Neural cell (in vitro differentiated cells): ENCODE data around the gene IKZF2. TPM values are rescaled to one million over a fixed set of nuclear protein-coding genes. Genes with fewer than 3 reads are reported as not detected.

Experiments
- H2AFZ ChIP-seq: fragments of 200-600, 300-800 bp; sonication (generic), shearing (Covaris generic); 2 replicates; pipeline ENCODE4 v1.6.0; 2014; ENCODE audit warnings: low read depth, mild to moderate bottlenecking, antibody characterized with exemption, low read length, moderate library complexity
- H3F3A ChIP-seq: fragments of 200-600 bp; shearing (Covaris generic); 2 replicates; pipeline ENCODE4 v1.6.1; 2016; ENCODE audit warnings: mild to moderate bottlenecking, moderate library complexity, mixed read lengths, antibody characterized with exemption, low read length; ENCODE audit not compliant: insufficient read depth, poor library complexity, severe bottlenecking
- H3K27ac ChIP-seq: fragments of 200-600, 300-800 bp; sonication (generic), shearing (Covaris generic); 2 replicates; pipeline ENCODE4 v1.5.1; 2014; ENCODE audit warnings: mild to moderate bottlenecking, low read length, moderate library complexity
- H3K27me3 ChIP-seq: fragments of 300-800, 200-600 bp; sonication (generic), shearing (Covaris generic); 2 replicates; pipeline ENCODE4 v1.6.0; 2014; ENCODE audit warnings: mild to moderate bottlenecking, low read depth, low read length, moderate library complexity; ENCODE audit not compliant: insufficient read depth
- H3K36me3 ChIP-seq: fragments of 300-800, 200-600 bp; sonication (generic), shearing (Covaris generic); 2 replicates; pipeline ENCODE4 v1.5.1; 2014; ENCODE audit warnings: mild to moderate bottlenecking, antibody characterized with exemption, low read length, moderate library complexity; ENCODE audit not compliant: insufficient read depth
- H3K4me2 ChIP-seq: fragments of 300-800, 200-600 bp; sonication (generic), shearing (Covaris generic); 2 replicates; pipeline ENCODE4 v1.6.0; 2014; ENCODE audit warnings: mild to moderate bottlenecking, low read length
- H3K4me3 ChIP-seq: fragments of 300-800, 200-600 bp; sonication (generic), shearing (Covaris generic); 2 replicates; pipeline ENCODE4 v1.5.1; 2014; ENCODE audit warnings: mild to moderate bottlenecking, low read length, moderate library complexity
- H3K79me2 ChIP-seq: fragments of 200-600 bp; shearing (Covaris generic); replicated peaks from 2 replicates; pipeline ENCODE4 v1.6.0; 2014; ENCODE audit warnings: mild to moderate bottlenecking, low read length, moderate library complexity; ENCODE audit not compliant: insufficient read depth
- H3K9ac ChIP-seq: fragments of 300-800, 200-600 bp; sonication (generic), shearing (Covaris generic); 2 replicates; pipeline ENCODE4 v1.6.1; 2016; ENCODE audit warnings: mild to moderate bottlenecking, low read length, mixed read lengths
- H3K9me2 ChIP-seq: fragments of 200-600 bp; shearing (Covaris generic); 2 replicates; pipeline ENCODE4 v1.6.1; 2016; ENCODE audit warnings: mild to moderate bottlenecking, low read length, mixed read lengths; ENCODE audit not compliant: insufficient read depth
- H3K9me3 ChIP-seq: fragments of 200-600, 300-800 bp; sonication (generic), shearing (Covaris generic); 2 replicates; pipeline ENCODE4 v1.6.1; 2016; ENCODE audit warnings: mild to moderate bottlenecking, mixed run types, low read length, moderate library complexity, mixed read lengths
- H4K20me1 ChIP-seq: fragments of 200-600 bp; shearing (Covaris generic); 2 replicates; pipeline ENCODE4 v1.6.1; 2016; ENCODE audit warnings: mild to moderate bottlenecking, mixed run types; ENCODE audit not compliant: insufficient read depth
- CTCF ChIP-seq: fragments of 450-650 bp; IDR thresholded peaks from 2 replicates; pipeline ENCODE4 v1.5.1; 2014; ENCODE audit warnings: antibody characterized with exemption, mild to moderate bottlenecking, moderate library complexity; ENCODE audit not compliant: poor library complexity, severe bottlenecking
- EP300 ChIP-seq: fragments of 450-650 bp; conservative IDR thresholded peaks from 2 replicates; pipeline ENCODE4 v1.6.1; 2014; ENCODE audit warnings: antibody characterized with exemption, mild to moderate bottlenecking, moderate library complexity; ENCODE audit not compliant: poor library complexity, severe bottlenecking
- EZH2 ChIP-seq: fragments of 200-600, 300-800 bp; shearing (Covaris generic), sonication (generic); IDR thresholded peaks from 2 replicates; pipeline ENCODE4 v1.6.1; 2014; ENCODE audit warnings: antibody characterized with exemption, low read length, borderline replicate concordance, mild to moderate bottlenecking; ENCODE audit not compliant: insufficient read depth, poor library complexity, severe bottlenecking
- MXI1 ChIP-seq: fragments of 450-650 bp; conservative IDR thresholded peaks from 2 replicates; pipeline ENCODE4 v1.6.1; 2014; ENCODE audit warnings: antibody characterized with exemption, mild to moderate bottlenecking; ENCODE audit not compliant: poor library complexity, severe bottlenecking
- POLR2AphosphoS5 ChIP-seq: IDR thresholded peaks from 2 replicates; pipeline ENCODE4 v1.6.1; 2012
- REST ChIP-seq: IDR thresholded peaks from 2 replicates; pipeline ENCODE4 v1.6.1; 2012; ENCODE audit warnings: borderline replicate concordance
- SMC3 ChIP-seq: fragments of 450-650 bp; conservative IDR thresholded peaks from 2 replicates; pipeline ENCODE4 v1.6.1; 2014; ENCODE audit warnings: antibody characterized with exemption, mild to moderate bottlenecking, moderate library complexity; ENCODE audit not compliant: poor library complexity
- TAF1 ChIP-seq: IDR thresholded peaks from 2 replicates; pipeline ENCODE4 v1.6.1; 2012; ENCODE audit warnings: low read depth
- polyA plus RNA-seq: library from polyadenylated mRNA; depleted of rRNA; stranded (reverse); fragments of >200 nt; gene quantifications from 2 replicates; pipeline ENCODE4 v1.2.3, GENCODE V29; 2014

Gene IKZF2
- polyA plus RNA-seq, 1 donor from 2014 or later = 5.6 TPM

GRCh38 chr2:213018340-213018901, 133.0 kb downstream of the IKZF2 start:
- Histone ChIP-seq H3K27me3 (no peaks in the 10 kb centered on the region), H3K9me2 (no peaks in the 10 kb centered on the region), H3K36me3 (no peaks in the 10 kb centered on the region), H3K4me3 (no peak overlapping the region), H3K27ac (no peak overlapping the region), H4K20me1 (no peaks in the 10 kb centered on the region), H3F3A (no peaks in the 10 kb centered on the region), H3K4me2 (no peak overlapping the region), H3K9me3 (no peaks in the 10 kb centered on the region), H3K79me2 (no peaks in the 10 kb centered on the region), H3K9ac (no peak overlapping the region), H2AFZ (no peak overlapping the region)
- TF ChIP-seq EP300 (no peak), TAF1 (no peak), MXI1 (no peak), CTCF (no peak), SMC3 (no peak)

DNA sequence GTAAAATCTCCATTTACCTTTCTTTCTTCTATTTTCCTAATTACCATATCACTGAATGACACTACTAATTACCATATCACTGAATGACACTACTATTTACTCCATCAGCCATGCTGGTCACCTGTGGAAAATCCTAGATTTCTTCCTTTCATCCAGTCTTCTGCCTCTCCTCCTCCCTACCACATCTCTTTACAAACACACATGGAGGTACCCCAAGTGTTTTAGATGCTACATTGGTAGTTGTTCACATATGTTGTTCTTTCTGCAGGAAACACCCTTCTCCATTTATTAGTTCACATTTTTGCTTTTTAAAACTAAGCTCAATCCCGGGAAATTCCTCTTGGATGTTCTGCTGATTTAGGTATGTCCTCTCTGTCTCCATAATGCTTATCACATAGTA, 134.0 kb downstream of the IKZF2 start:
- Histone ChIP-seq H3K9me2 (no peaks in the 10 kb centered on the region), H3K9me3 (no peaks in the 10 kb centered on the region), H3K36me3 (no peaks in the 10 kb centered on the region), H3K27ac (no peak overlapping the region), H3F3A (no peaks in the 10 kb centered on the region), H3K9ac (no peak overlapping the region), H3K4me3 (no peak overlapping the region), H3K27me3 (no peaks in the 10 kb centered on the region), H4K20me1 (no peaks in the 10 kb centered on the region), H3K4me2 (no peak overlapping the region), H3K79me2 (no peaks in the 10 kb centered on the region), H2AFZ (no peak overlapping the region)
- TF ChIP-seq REST = no peak
- TF ChIP-seq MXI1 = no peak
- TF ChIP-seq TAF1 = no peak
- TF ChIP-seq SMC3 = no peak
- no peak for TF ChIP-seq EZH2
- TF ChIP-seq CTCF = no peak
- TF ChIP-seq POLR2AphosphoS5 = no peak
